ENCODE data around the gene ZSWIM9. TPM values are rescaled to one million over a fixed set of nuclear protein-coding genes. Genes with fewer than 3 reads are reported as not detected.

The ZSWIM9 gene
- total RNA-seq (2022; extraction: Qiagen RNA extraction; ENCODE audit: low read depth): 4.8 to 6.7 TPM (median 6.3 TPM) in 5 replicates

DNA sequence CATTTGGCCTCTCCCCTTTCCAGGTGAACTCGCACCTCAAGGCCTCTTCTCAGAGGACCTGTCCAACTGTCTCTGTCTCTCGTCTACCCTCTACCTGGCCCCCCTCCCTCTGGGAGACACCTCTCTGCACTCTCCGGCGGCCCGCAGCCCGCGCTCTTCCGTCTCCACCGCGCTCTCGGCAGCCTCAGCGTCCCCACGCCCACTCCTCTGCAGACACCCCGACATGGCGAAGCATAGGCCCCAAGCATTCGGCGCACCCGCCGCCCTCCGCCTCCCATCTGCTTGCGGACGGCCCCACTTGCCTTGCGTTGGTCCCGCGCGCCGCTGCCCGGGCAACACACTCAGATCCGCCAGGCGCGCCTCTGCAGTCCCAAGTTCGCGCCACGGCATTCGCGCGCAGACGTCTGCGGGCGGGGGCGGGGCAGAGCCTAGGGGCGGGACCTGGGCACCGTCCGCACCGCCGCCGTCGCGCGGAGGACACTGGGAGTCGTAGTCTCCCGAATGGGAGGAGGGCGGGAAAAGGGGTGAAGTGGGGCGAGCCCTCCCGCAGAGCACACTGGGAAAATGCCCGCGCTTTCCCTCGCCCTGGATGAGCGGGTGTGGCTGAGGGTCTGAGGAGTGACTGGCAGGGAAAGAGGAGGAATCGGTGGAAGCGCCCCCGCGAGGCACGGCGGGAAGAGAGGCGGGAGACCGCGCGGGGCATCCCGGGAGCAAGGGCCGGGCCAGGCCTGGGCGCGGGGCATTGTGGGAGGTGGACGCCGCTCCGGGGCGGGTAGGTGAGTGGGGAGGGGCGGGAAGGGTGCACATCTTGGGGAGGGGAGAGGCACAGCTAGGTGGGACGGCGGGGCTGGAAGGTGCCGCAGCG lies at the start of gene ZSWIM9, which contains the start of gene LIG1:
Gene ZSWIM9 (plus strand): TSS at position 742 of the 865 bp plus-strand sequence. CDS start 1,123 bp downstream, outside the sequence.
Gene LIG1 (minus strand): TSS at position 406 of the 865 bp plus-strand sequence. CDS start 4,778 bp downstream, outside the sequence.

Other genes with a start within 250 kb of the ZSWIM9 start
- not detected in 5 replicates for gene BSPH1, start 178.5 kb upstream of the ZSWIM9 start, total RNA-seq (2022; extraction: Qiagen RNA extraction; ENCODE audit: low read depth)
- gene ELSPBP1, start 176.0 kb upstream of the ZSWIM9 start, total RNA-seq (2022; extraction: Qiagen RNA extraction; ENCODE audit: low read depth): not detected in 5 replicates
- gene CABP5, start 126.6 kb upstream of the ZSWIM9 start, total RNA-seq (2022; extraction: Qiagen RNA extraction; ENCODE audit: low read depth): not detected in 5 replicates
- gene PLA2G4C, start 59.9 kb upstream of the ZSWIM9 start, total RNA-seq (2022; extraction: Qiagen RNA extraction; ENCODE audit: low read depth): 7.9 to 17.2 TPM (median 10.4 TPM) in 5 replicates
- 56.5 to 65.6 TPM (median 62.2 TPM) in 5 replicates for gene LIG1, start 336 bp upstream of the ZSWIM9 start, total RNA-seq (2022; extraction: Qiagen RNA extraction; ENCODE audit: low read depth)
- gene CARD8, start 85.2 kb downstream of the ZSWIM9 start, total RNA-seq (2022; extraction: Qiagen RNA extraction; ENCODE audit: low read depth): 11.1 to 19.2 TPM (median 16.9 TPM) in 5 replicates
- 7.0 to 7.4 TPM (median 7.1 TPM) in 5 replicates for gene ZNF114, start 99.4 kb downstream of the ZSWIM9 start, total RNA-seq (2022; extraction: Qiagen RNA extraction; ENCODE audit: low read depth)
- gene EMP3, start 154.9 kb downstream of the ZSWIM9 start, total RNA-seq (2022; extraction: Qiagen RNA extraction; ENCODE audit: low read depth): 424 to 489 TPM (median 444 TPM) in 5 replicates
- 3.0 to 5.6 TPM (median 4.7 TPM) in 5 replicates for gene TMEM143, start 193.3 kb downstream of the ZSWIM9 start, total RNA-seq (2022; extraction: Qiagen RNA extraction; ENCODE audit: low read depth)
- gene SYNGR4, start 193.7 kb downstream of the ZSWIM9 start, total RNA-seq (2022; extraction: Qiagen RNA extraction; ENCODE audit: low read depth): 3.2 to 6.0 TPM (median 4.1 TPM) in 5 replicates
- gene KDELR1, start 220.9 kb downstream of the ZSWIM9 start, total RNA-seq (2022; extraction: Qiagen RNA extraction; ENCODE audit: low read depth): 349 to 445 TPM (median 427 TPM) in 5 replicates
- 6.9 to 10.3 TPM (median 9.5 TPM) in 5 replicates for gene GRIN2D, start 223.0 kb downstream of the ZSWIM9 start, total RNA-seq (2022; extraction: Qiagen RNA extraction; ENCODE audit: low read depth)

Data from A549 treated with GW870086 at 1 μM for 4 hours (cell line).